Urinary bladder (tissue), 4 donors: ENCODE results near the gene PRCC. TPM values are rescaled to one million over a fixed set of nuclear protein-coding genes. Genes with fewer than 3 reads are reported as not detected.

Experiments
- DNase-seq: peaks from one replicate; pipeline ENCODE4 v3.0.0-alpha.2; 2015; ENCODE audit errors: extremely low spot score
- H3K27ac ChIP-seq: one replicate; pipeline ENCODE4 v1.5.1; 2013; ENCODE audit warnings: low read depth, mild to moderate bottlenecking, moderate library complexity
- H3K36me3 ChIP-seq: one replicate; pipeline ENCODE4 v1.6.1; 2013; ENCODE audit warnings: mild to moderate bottlenecking, moderate library complexity; ENCODE audit not compliant: insufficient read depth
- H3K4me1 ChIP-seq: one replicate; pipeline ENCODE4 v1.6.1; 2013; ENCODE audit warnings: mild to moderate bottlenecking, moderate library complexity; ENCODE audit not compliant: insufficient read depth
- H3K4me3 ChIP-seq: one replicate; pipeline ENCODE4 v1.5.1; 2013; ENCODE audit warnings: low read depth, low read length
- WGBS: extraction: QIAGEN DNeasy Blood & Tissue Kit; methylation state at CpG from one replicate; pipeline ENCODE4 v1.1.7; 2013; 5-methylcytosine and 5-hydroxymethylcytosine counted together
- polyA plus RNA-seq: library from polyadenylated mRNA; stranded (reverse); fragments of 200-250 nt; gene quantifications from one replicate; pipeline ENCODE4 v1.2.3, GENCODE V29; 2013
- total RNA-seq: library from RNA; depleted of rRNA; stranded (reverse); fragments of >200 nt; gene quantifications from one replicate; pipeline ENCODE4 v1.2.3, GENCODE V29; 2014
- donor health status: healthy with polysubstance abuse.
- donor health status: healthy.

PRCC gene
- total and polyA plus RNA-seq, 2 donors: 17.7 to 49.5 TPM

GRCh38 chr1:156846643-156847042 lies 79.3 kb downstream of the PRCC start:
- 88% methylated on average over 5 of the region's 5 CpGs for WGBS
- Histone ChIP-seq H3K4me1 (no peaks in the 10 kb centered on the region), H3K36me3 (no peaks in the 10 kb centered on the region), H3K27ac (no peak overlapping the region), H3K4me3 (no peak overlapping the region)
- DNase-seq: no peak

DNA sequence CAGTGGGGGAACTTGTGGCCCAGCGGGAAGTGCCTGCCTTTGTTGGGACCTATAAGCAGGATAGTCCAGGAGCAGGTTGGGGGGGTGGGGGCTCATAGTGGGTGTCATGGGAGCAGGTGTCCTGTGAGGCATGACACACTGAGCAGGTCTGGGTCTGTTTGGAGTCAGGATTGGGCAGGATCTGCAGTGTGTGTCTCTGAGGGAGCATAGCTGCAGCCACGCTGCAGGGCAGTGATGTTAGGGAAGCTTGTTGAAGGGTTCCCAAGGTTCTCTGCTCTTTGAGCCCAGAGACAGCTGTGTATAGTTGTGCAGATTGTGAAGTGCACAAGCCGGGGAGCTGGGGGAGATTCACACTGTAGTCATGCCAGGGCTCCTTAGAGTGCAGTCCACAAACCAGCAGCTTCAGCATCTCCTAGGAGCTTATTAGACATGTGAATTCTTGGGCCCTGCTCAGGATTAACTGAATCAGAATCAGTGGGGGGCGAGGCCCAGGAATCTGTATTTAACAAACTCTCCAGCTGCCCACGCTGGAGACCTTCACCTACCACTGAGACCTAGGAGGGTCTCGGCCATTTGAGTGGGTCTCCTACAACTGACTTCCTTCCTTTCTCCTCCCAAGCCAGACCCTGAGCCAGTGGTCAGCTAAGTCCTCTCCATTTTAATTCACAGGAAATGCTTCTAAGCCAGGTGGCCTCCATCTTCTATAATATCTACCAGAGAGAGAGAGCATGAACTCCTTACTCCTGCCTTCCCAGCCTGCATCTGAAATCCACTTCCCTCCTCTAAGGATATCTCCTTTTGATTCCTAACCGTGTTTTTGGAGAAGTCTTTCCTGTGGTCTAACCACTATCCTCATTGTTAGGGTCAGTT lies 80.5 kb downstream of the PRCC start:
- Histone ChIP-seq H3K4me3 (no peak overlapping the region), H3K27ac (no peak overlapping the region), H3K4me1 (no peaks in the 10 kb centered on the region), H3K36me3 (no peaks in the 10 kb centered on the region)
- no peak for DNase-seq
- 77% methylated on average over 7 of the region's 7 CpGs for WGBS

- H3K4me3 ChIP-seq: no peak overlapping the region
- no peak overlapping the region for H3K27ac ChIP-seq
- H3K36me3 ChIP-seq: no peaks in the 10 kb centered on the region
- DNase-seq: no peak
- no peaks in the 10 kb centered on the region for H3K4me1 ChIP-seq
- 12% methylated on average over 36 of the region's 36 CpGs for WGBS
Observed at GRCh38 chr1:156848461-156849150, 81.3 kb downstream of the PRCC start.

- no peak overlapping the region for H3K4me3 ChIP-seq
- H3K27ac ChIP-seq: no peak overlapping the region
- no peaks in the 10 kb centered on the region for H3K36me3 ChIP-seq
- DNase-seq: no peak
- WGBS: 26% methylated on average over 23 of the region's 23 CpGs
- H3K4me1 ChIP-seq: no peaks in the 10 kb centered on the region
Observed at GRCh38 chr1:156849151-156849496, 81.8 kb downstream of the PRCC start.

Other genes starting within 250 kb of the PRCC start
- 11.8 TPM for gene IQGAP3, start 195.0 kb upstream of the PRCC start, total RNA-seq
- 0.32 TPM for gene IQGAP3, start 195.0 kb upstream of the PRCC start, polyA plus RNA-seq
- gene TTC24, start 187.8 kb upstream of the PRCC start, total RNA-seq: not detected
- 0.09 TPM for gene TTC24, start 187.8 kb upstream of the PRCC start, polyA plus RNA-seq
- gene NAXE, start 175.8 kb upstream of the PRCC start, total RNA-seq: 27.3 TPM
- gene NAXE, start 175.8 kb upstream of the PRCC start, polyA plus RNA-seq: 84.1 TPM
- 6.1 TPM for gene GPATCH4, start 166.1 kb upstream of the PRCC start, total RNA-seq
- 24.5 TPM for gene GPATCH4, start 166.1 kb upstream of the PRCC start, polyA plus RNA-seq
- not detected for gene HAPLN2, start 148.1 kb upstream of the PRCC start, total RNA-seq
- gene HAPLN2, start 148.1 kb upstream of the PRCC start, polyA plus RNA-seq: 4.0 TPM
- 0.48 TPM for gene BCAN, start 125.4 kb upstream of the PRCC start, total RNA-seq
- 0.19 TPM for gene BCAN, start 125.4 kb upstream of the PRCC start, polyA plus RNA-seq
- gene NES, start 90.1 kb upstream of the PRCC start, total RNA-seq: 35.7 TPM
- 38.2 TPM for gene NES, start 90.1 kb upstream of the PRCC start, polyA plus RNA-seq
- gene CRABP2, start 62.0 kb upstream of the PRCC start, total RNA-seq: 37.9 TPM
- 25.3 TPM for gene CRABP2, start 62.0 kb upstream of the PRCC start, polyA plus RNA-seq
- gene METTL25B, start 39.1 kb upstream of the PRCC start, total RNA-seq: 11.4 TPM
- gene METTL25B, start 39.1 kb upstream of the PRCC start, polyA plus RNA-seq: 32.6 TPM
- gene ISG20L2, start 38.8 kb upstream of the PRCC start, total RNA-seq: 12.5 TPM
- 22.8 TPM for gene ISG20L2, start 38.8 kb upstream of the PRCC start, polyA plus RNA-seq
- gene MRPL24, start 26.4 kb upstream of the PRCC start, total RNA-seq: 25.8 TPM
- gene MRPL24, start 26.4 kb upstream of the PRCC start, polyA plus RNA-seq: 115 TPM
- 74.8 TPM for gene HDGF, start 15.9 kb upstream of the PRCC start, total RNA-seq
- gene HDGF, start 15.9 kb upstream of the PRCC start, polyA plus RNA-seq: 113 TPM
- not detected for gene SH2D2A, start 49.3 kb downstream of the PRCC start, total RNA-seq
- 0.70 TPM for gene SH2D2A, start 49.3 kb downstream of the PRCC start, polyA plus RNA-seq
- gene INSRR, start 91.6 kb downstream of the PRCC start, total RNA-seq: 0.11 TPM
- 0.04 TPM for gene INSRR, start 91.6 kb downstream of the PRCC start, polyA plus RNA-seq
- 0.37 TPM for gene NTRK1, start 93.3 kb downstream of the PRCC start, total RNA-seq
- gene NTRK1, start 93.3 kb downstream of the PRCC start, polyA plus RNA-seq: 1.0 TPM
- gene PEAR1, start 126.2 kb downstream of the PRCC start, total RNA-seq: 9.3 TPM
- 13.1 TPM for gene PEAR1, start 126.2 kb downstream of the PRCC start, polyA plus RNA-seq
- 0.16 TPM for gene LRRC71, start 153.1 kb downstream of the PRCC start, total RNA-seq
- gene LRRC71, start 153.1 kb downstream of the PRCC start, polyA plus RNA-seq: not detected